ENCODE data around the gene BPIFA3. TPM values are rescaled to one million over a fixed set of nuclear protein-coding genes. Genes with fewer than 3 reads are reported as not detected.

Gene BPIFA3
- total and polyA plus RNA-seq, 2 of the 13 experiments (the other 11 are each of a cell fraction or from before 2014, with no cell fraction given): not detected

DNA sequence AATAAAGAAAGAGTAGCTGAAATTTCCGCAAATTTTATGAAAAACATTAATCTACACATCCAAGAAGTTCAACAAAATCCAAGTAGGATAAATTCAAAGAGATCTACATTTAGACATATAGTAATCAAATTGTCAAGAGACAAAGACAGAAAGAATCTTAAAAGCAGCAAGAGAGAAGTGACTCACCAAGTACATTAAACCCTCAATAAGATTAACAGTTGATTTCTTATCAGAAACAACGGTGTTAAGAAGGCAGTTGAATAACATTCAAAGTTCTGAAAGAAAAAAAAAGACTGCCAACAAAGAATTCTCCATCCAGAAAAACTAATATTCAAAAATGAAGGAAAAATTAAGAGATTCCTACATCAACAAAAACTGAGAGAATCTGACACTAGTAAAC lies 37.9 kb downstream of the BPIFA3 start:
- Histone ChIP-seq H3K4me2 (ENCODE audit: low read depth, low read length) (no peak overlapping the region), H3K4me3 (replicated peaks in 1 of 3; ENCODE audit: insufficient read depth in 1 of 3, low read depth in 2 of 3, low read length in 3 of 3) (no peak overlapping the region), H3K27me3 (ENCODE audit: control insufficient read depth in 1 of 2, insufficient read depth in 2 of 2, low read length in 2 of 2) (peaks cover 0 to 7% of the 10 kb centered on the region in 2 experiments; a peak in 1 of 5 replicates), H3K27ac (ENCODE audit: extremely low read length, insufficient read depth, low read length) (no peak overlapping the region), H4K20me1 (ENCODE audit: insufficient read depth, low read length) (no peaks in the 10 kb centered on the region), H3K79me2 (ENCODE audit: insufficient read depth, low read length) (no peaks in the 10 kb centered on the region), H3K9me3 (ENCODE audit: low read length) (no peaks in the 10 kb centered on the region), H2AFZ (ENCODE audit: low read length) (no peak overlapping the region), H3K36me3 (replicated peaks in 1 of 2; ENCODE audit: control insufficient read depth in 1 of 2, insufficient read depth in 2 of 2, low read length in 2 of 2) (no peaks in the 10 kb centered on the region), H3K4me1 (ENCODE audit: insufficient read depth, low read length) (no peaks in the 10 kb centered on the region), H3K9ac (ENCODE audit: insufficient read depth, low read depth, low read length) (no peak overlapping the region)
- BruUV-seq (replicated peaks): no TSS peak
- intact Hi-C loops (cut with micrococcal nuclease; ENCODE audit: unreplicated experiment) (no loop called here), in situ Hi-C loops (cut with HindIII; ENCODE audit: extremely low pct_ligation_motif_present, low pct_unique_long_range_greater_than_20kb) (no loop called here)
- WGBS (ENCODE audit: low lambda C conversion rate): under 1% methylated on average over 2 of the region's 2 CpGs
- POLR2A ChIA-PET: no interaction called here
- TF ChIP-seq NFYB (CRISPR knock-in tag; IDR thresholded peaks at IDR 0.05) (no peak), SP1 (IDR thresholded peaks at IDR 0.05) (no peak), SP1 (CRISPR knock-in tag; IDR thresholded peaks at IDR 0.05) (no peak), ZFP36L2 (CRISPR knock-in tag; IDR thresholded peaks at IDR 0.05) (no peak), ZNF761 (CRISPR knock-in tag; conservative IDR thresholded peaks at IDR 0.05) (no peak), MBD4 (IDR thresholded peaks at IDR 0.05; ENCODE audit: borderline replicate concordance, low read length) (no peak), SP5 (CRISPR knock-in tag; IDR thresholded peaks at IDR 0.05; ENCODE audit: borderline replicate concordance, low read depth) (no peak), DMTF1 (CRISPR knock-in tag; IDR thresholded peaks at IDR 0.05) (no peak)
- CTCF ChIA-PET (ENCODE audit: low intra/inter-chr PET ratio, low total read pairs): no interaction called here
- no peak for DNase-seq (ENCODE audit: low spot score)
- ATAC-seq: no peak
- FAIRE-seq: no peak

DNA sequence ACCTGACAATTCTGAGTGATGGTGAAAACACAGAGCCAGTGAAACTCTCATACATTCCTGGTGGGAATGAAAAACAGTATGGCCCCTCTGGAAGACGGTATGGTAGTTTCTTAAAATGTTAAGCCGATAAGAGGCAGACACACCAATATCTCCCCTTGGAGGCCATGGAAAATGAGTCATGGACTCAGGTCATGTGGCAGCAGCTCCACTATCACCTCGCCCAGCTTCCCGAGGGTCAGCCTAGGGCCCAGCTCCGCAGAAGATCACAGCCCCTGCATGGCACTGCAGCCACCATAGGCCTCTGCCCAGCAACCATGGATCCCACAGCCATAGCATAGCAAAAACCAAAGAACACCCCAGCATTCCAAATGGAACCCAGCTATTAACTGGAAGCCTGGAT lies 40.1 kb downstream of the BPIFA3 start:
- ChIA-PET CTCF (ENCODE audit: low intra/inter-chr PET ratio, low total read pairs) (no interaction called here), POLR2A (no interaction called here)
- Histone ChIP-seq H3K79me2 (ENCODE audit: insufficient read depth, low read length) (no peaks in the 10 kb centered on the region), H3K27me3 (ENCODE audit: control insufficient read depth in 1 of 2, insufficient read depth in 2 of 2, low read length in 2 of 2) (peaks cover 0 to 9% of the 10 kb centered on the region in 2 experiments; a peak in 1 of 5 replicates), H3K9me3 (ENCODE audit: low read length) (no peaks in the 10 kb centered on the region), H3K9ac (ENCODE audit: insufficient read depth, low read depth, low read length) (no peak overlapping the region), H2AFZ (ENCODE audit: low read length) (no peak overlapping the region), H3K4me3 (replicated peaks in 1 of 3; ENCODE audit: insufficient read depth in 1 of 3, low read depth in 2 of 3, low read length in 3 of 3) (no peak overlapping the region), H4K20me1 (ENCODE audit: insufficient read depth, low read length) (no peaks in the 10 kb centered on the region), H3K4me2 (ENCODE audit: low read depth, low read length) (no peak overlapping the region), H3K36me3 (replicated peaks in 1 of 2; ENCODE audit: control insufficient read depth in 1 of 2, insufficient read depth in 2 of 2, low read length in 2 of 2) (no peaks in the 10 kb centered on the region), H3K27ac (ENCODE audit: extremely low read length, insufficient read depth, low read length) (no peak overlapping the region), H3K4me1 (ENCODE audit: insufficient read depth, low read length) (no peaks in the 10 kb centered on the region)
- intact Hi-C loops (cut with micrococcal nuclease; ENCODE audit: unreplicated experiment): no loop called here
- DNase-seq (ENCODE audit: low spot score): no peak
- in situ Hi-C loops (cut with HindIII; ENCODE audit: extremely low pct_ligation_motif_present, low pct_unique_long_range_greater_than_20kb): no loop called here
- BruUV-seq (replicated peaks): no TSS peak
- ATAC-seq: no peak
- FAIRE-seq: no peak
- TF ChIP-seq CEBPG (CRISPR knock-in tag; IDR thresholded peaks at IDR 0.05) (no peak), TRIM22 (IDR thresholded peaks at IDR 0.05) (no peak), NR2F1 (CRISPR knock-in tag; IDR thresholded peaks at IDR 0.05) (no peak), MEIS1 (CRISPR knock-in tag; IDR thresholded peaks at IDR 0.05; ENCODE audit: borderline replicate concordance) (no peak), HNF4A (CRISPR knock-in tag; IDR thresholded peaks at IDR 0.05) (no peak), ZNF496 (CRISPR knock-in tag; IDR thresholded peaks at IDR 0.05; ENCODE audit: insufficient replicate concordance) (no peak), ZNF382 (CRISPR knock-in tag; IDR thresholded peaks at IDR 0.05; ENCODE audit: borderline replicate concordance) (no peak), ARHGAP35 (CRISPR knock-in tag; IDR thresholded peaks at IDR 0.05; ENCODE audit: borderline replicate concordance) (no peak)
- WGBS (ENCODE audit: low lambda C conversion rate): 14% methylated on average over 5 of the region's 5 CpGs

All from HepG2 (cell line).